ENCODE results near the gene WDR91.

Gene WDR91

DNA sequence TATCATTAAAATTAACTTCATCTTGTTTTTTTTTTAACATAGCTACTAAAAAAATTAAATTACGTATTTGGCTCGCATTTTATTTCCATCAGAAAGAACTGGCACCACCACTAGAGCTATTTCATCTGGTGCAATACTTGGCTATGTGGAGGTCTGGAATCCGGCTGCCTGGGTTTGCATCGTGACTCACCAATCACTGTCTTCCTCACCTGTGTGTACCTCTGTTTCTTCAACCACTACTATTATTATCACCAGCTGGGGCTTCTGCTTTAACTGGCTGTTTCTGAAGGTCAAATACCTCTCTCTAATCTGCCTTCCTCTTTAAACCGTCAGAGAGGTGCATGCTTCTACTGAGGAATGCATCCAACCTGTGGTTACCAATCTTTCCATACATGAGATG is 6.5 kb downstream of the WDR91 start:
- no peak for TF ChIP-seq JUND (IDR thresholded peaks at IDR 0.05; ENCODE audit: low read depth)
- in situ Hi-C loops (cut with HindIII; ENCODE audit: low pct_unique_long_range_greater_than_20kb, low sequenced_read_pairs): no loop called here
- DNase-seq (ENCODE audit: low read depth in 1 of 2, low spot score in 1 of 2): no peak

- DNase-seq (ENCODE audit: low read depth in 1 of 2, low spot score in 1 of 2): no peak
- TF ChIP-seq JUND (IDR thresholded peaks at IDR 0.05; ENCODE audit: low read depth): no peak
- in situ Hi-C loops (cut with HindIII; ENCODE audit: low pct_unique_long_range_greater_than_20kb, low sequenced_read_pairs): no loop called here
Observed at GRCh38 chr7:135204341-135204749, 7.0 kb downstream of the WDR91 start.

DNA sequence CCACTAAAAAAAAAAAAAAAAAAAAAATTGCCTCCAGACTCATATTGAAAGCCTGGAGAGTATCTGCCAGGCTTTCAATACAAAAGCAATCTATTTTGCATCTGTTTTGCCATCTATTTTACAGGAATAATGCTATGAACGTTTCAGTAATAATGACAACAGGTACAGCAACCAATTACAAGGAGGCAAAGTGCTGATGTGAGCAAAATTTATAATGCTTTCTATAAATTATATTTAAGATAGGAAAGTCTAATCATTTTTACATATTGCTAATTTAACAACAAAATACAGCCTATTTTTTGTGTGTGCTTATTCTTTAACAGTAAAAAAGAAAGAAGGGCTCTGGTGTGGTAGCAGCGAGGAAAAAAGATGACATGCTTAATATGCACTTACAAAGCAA is 10.0 kb downstream of the WDR91 start:
- TF ChIP-seq JUND (IDR thresholded peaks at IDR 0.05; ENCODE audit: low read depth): no peak
- DNase-seq (ENCODE audit: low read depth in 1 of 2, low spot score in 1 of 2): no peak
- in situ Hi-C loops (cut with HindIII; ENCODE audit: low pct_unique_long_range_greater_than_20kb, low sequenced_read_pairs): no loop called here

GRCh38 chr7:135200821-135201331 is 10.4 kb downstream of the WDR91 start:
- in situ Hi-C loops (cut with HindIII; ENCODE audit: low pct_unique_long_range_greater_than_20kb, low sequenced_read_pairs): no loop called here
- TF ChIP-seq JUND (IDR thresholded peaks at IDR 0.05; ENCODE audit: low read depth): no peak
- no peak for DNase-seq (ENCODE audit: low read depth in 1 of 2, low spot score in 1 of 2)

- no peak for TF ChIP-seq JUND (IDR thresholded peaks at IDR 0.05; ENCODE audit: low read depth)
- DNase-seq (ENCODE audit: low read depth in 1 of 2, low spot score in 1 of 2): no peak
- in situ Hi-C loops (cut with HindIII; ENCODE audit: low pct_unique_long_range_greater_than_20kb, low sequenced_read_pairs): no loop called here
Observed at GRCh38 chr7:135199439-135199838, 11.9 kb downstream of the WDR91 start.

DNA sequence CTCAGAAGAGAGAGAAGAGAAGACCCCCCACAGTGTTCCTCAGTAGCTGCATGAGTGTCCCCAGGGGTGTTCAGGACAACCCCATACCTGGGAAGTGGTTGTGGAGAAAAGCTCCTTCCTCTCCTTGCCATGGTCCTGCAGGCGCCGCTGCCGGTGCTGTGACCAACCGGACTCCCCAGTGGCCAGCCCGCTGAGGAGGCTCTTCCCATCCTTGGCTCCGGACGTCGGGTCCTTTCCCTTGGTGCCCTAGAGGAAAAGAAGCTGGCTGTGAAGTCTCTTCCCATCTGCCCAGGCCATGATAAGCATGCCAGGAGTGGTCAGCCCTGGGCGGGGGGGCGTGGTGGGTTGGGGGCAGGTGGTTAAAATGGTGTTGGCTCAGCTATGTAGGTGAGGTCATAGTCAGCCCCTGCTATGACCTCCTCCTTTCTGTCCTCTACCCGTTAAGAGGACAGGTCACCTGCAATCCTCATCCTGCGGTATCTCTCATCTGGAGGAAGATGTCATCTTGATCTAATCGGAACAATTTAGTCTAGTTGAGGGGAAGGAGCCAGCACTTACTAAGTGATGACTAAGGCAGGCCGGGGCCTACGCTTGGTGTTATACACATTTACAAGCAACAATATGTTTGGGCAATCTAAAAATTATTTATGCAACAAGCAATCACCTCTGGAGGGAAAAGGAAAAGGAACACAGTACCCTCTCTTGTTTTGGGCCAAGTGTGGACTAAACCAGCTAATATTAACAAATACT is 13.2 kb downstream of the WDR91 start:
- TF ChIP-seq JUND (IDR thresholded peaks at IDR 0.05; ENCODE audit: low read depth): no peak
- in situ Hi-C loops (cut with HindIII; ENCODE audit: low pct_unique_long_range_greater_than_20kb, low sequenced_read_pairs): no loop called here
- no peak for DNase-seq (ENCODE audit: low read depth in 1 of 2, low spot score in 1 of 2)

GRCh38 chr7:135197343-135197742 is 14.0 kb downstream of the WDR91 start:
- no peak for TF ChIP-seq JUND (IDR thresholded peaks at IDR 0.05; ENCODE audit: low read depth)
- DNase-seq (ENCODE audit: low read depth in 1 of 2, low spot score in 1 of 2): no peak
- in situ Hi-C loops (cut with HindIII; ENCODE audit: low pct_unique_long_range_greater_than_20kb, low sequenced_read_pairs): no loop called here

- no peak for DNase-seq (ENCODE audit: low read depth in 1 of 2, low spot score in 1 of 2)
- in situ Hi-C loops (cut with HindIII; ENCODE audit: low pct_unique_long_range_greater_than_20kb, low sequenced_read_pairs): no loop called here
- TF ChIP-seq JUND (IDR thresholded peaks at IDR 0.05; ENCODE audit: low read depth): no peak
Observed at GRCh38 chr7:135195968-135196629, 15.2 kb downstream of the WDR91 start.

- TF ChIP-seq JUND (IDR thresholded peaks at IDR 0.05; ENCODE audit: low read depth): no peak
- in situ Hi-C loops (cut with HindIII; ENCODE audit: low pct_unique_long_range_greater_than_20kb, low sequenced_read_pairs): no loop called here
- no peak for DNase-seq (ENCODE audit: low read depth in 1 of 2, low spot score in 1 of 2)
Observed at GRCh38 chr7:135195156-135195555, 16.2 kb downstream of the WDR91 start.

DNA sequence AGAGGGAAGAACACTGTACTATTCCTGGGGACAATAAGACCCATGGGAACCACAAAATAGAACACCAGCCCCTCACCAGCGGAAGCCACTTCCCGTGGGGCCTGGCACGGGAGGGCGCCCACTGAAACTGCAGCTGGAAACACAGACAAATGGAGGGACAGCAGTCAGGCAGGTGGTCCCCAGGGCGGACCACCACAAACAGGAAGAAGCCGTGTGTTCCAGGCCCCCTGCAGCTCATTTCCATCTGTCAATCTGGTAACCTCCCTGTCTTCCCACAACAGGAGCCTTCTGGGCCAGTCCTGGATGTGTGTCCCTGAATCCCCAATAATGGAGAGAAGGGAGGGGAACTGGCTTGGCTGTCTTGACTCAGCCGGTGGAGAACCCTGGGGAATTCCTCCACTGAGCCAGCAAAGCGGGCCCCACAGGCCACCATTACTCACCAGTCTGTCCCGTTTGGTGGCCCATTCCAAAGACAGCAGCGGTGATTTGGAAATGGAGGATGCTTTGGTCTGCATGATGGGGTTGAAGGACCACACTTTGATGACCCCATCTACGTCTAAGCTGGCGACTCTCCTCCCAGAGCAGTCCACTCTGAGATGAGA is 16.7 kb downstream of the WDR91 start:
- TF ChIP-seq JUND (IDR thresholded peaks at IDR 0.05; ENCODE audit: low read depth): no peak
- in situ Hi-C loops (cut with HindIII; ENCODE audit: low pct_unique_long_range_greater_than_20kb, low sequenced_read_pairs): no loop called here
- no peak for DNase-seq (ENCODE audit: low read depth in 1 of 2, low spot score in 1 of 2)

GRCh38 chr7:135193615-135194081 is 17.7 kb downstream of the WDR91 start:
- in situ Hi-C loops (cut with HindIII; ENCODE audit: low pct_unique_long_range_greater_than_20kb, low sequenced_read_pairs): no loop called here
- TF ChIP-seq JUND (IDR thresholded peaks at IDR 0.05; ENCODE audit: low read depth): no peak
- no peak for DNase-seq (ENCODE audit: low read depth in 1 of 2, low spot score in 1 of 2)

DNA sequence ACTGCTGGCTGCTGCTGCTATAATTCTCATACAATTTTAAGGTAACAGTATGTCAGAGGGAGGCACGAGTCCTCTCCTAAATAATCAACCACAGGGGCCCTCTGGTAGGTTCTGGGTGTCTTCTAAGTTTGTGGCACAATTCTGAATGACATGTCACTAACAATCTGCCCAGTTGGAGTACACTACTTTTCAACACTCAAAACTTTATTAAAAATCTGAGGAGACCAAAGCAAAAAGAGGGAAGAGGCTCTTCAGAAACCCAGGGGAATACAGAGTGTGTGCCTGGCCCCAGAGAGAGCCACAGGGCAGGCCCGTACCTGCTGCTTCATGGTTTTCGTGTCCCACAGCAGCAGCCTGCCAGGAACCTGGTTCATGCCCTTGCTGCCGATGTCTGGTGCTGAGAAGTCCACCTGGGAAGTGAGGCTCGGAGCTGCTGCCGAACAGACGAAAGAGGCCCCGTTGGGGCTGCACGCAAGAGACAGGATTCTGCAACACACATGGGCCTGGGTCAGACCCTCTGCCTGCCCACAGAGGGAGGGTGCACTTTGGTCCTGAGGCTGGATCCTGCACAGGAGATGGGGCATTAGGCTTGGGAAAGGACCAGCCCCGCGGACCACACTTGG is 18.3 kb downstream of the WDR91 start:
- TF ChIP-seq JUND (IDR thresholded peaks at IDR 0.05; ENCODE audit: low read depth): no peak
- in situ Hi-C loops (cut with HindIII; ENCODE audit: low pct_unique_long_range_greater_than_20kb, low sequenced_read_pairs): no loop called here
- no peak for DNase-seq (ENCODE audit: low read depth in 1 of 2, low spot score in 1 of 2)
